Ishikawa (cell line): ENCODE data around the gene RFC4.

Source experiments
- CEBPB ChIP-seq: IDR thresholded peaks from 2 replicates; pipeline ENCODE4 v1.6.1; 2012
- CREB1 ChIP-seq: IDR thresholded peaks from 2 replicates; pipeline ENCODE4 v1.6.1; 2012; ENCODE audit warnings: low read depth
- EGR1 ChIP-seq: IDR thresholded peaks from 2 replicates; pipeline ENCODE4 v1.6.1; 2012
- EP300 ChIP-seq: IDR thresholded peaks from 2 replicates; pipeline ENCODE4 v1.6.1; 2012; ENCODE audit warnings: borderline replicate concordance
- FOXM1 ChIP-seq: IDR thresholded peaks from 2 replicates; pipeline ENCODE4 v1.6.1; 2012; ENCODE audit warnings: low read depth, borderline replicate concordance
- NFIC ChIP-seq: IDR thresholded peaks from 2 replicates; pipeline ENCODE4 v1.6.1; 2012
- RAD21 ChIP-seq: IDR thresholded peaks from 2 replicates; pipeline ENCODE4 v1.6.1; 2012; ENCODE audit warnings: low read depth
- REST ChIP-seq: IDR thresholded peaks from 2 replicates; pipeline ENCODE4 v1.6.1; 2012; ENCODE audit warnings: low read depth, mild to moderate bottlenecking
- TAF1 ChIP-seq: IDR thresholded peaks from 2 replicates; pipeline ENCODE4 v1.6.1; 2012; ENCODE audit warnings: low read depth, mild to moderate bottlenecking
- TCF12 ChIP-seq: IDR thresholded peaks from 2 replicates; pipeline ENCODE4 v1.6.1; 2012; ENCODE audit warnings: low read depth
- TEAD4 ChIP-seq: IDR thresholded peaks from 2 replicates; pipeline ENCODE4 v1.6.1; 2012
- YY1 ChIP-seq: IDR thresholded peaks from 2 replicates; pipeline ENCODE4 v1.6.1; 2012; ENCODE audit warnings: low read depth
- ZBTB7A ChIP-seq: IDR thresholded peaks from 2 replicates; pipeline ENCODE4 v1.6.1; 2012; ENCODE audit warnings: low read depth
- TF ChIP-seq, protein P1 (sequence below): IDR thresholded peaks from 2 replicates; pipeline ENCODE4 v1.6.1; 2012
- TF ChIP-seq, protein P2 (sequence below): IDR thresholded peaks from 2 replicates; pipeline ENCODE4 v1.6.1; 2012

The RFC4 gene

GRCh38 chr3:186779204-186779603 lies 27.1 kb downstream of the RFC4 start:
- TF ChIP-seq RAD21, result no peak
- no peak for TF ChIP-seq TAF1
- TF ChIP-seq EP300, result no peak
- no peak for TF ChIP-seq REST
- TF ChIP-seq, protein P1, sequence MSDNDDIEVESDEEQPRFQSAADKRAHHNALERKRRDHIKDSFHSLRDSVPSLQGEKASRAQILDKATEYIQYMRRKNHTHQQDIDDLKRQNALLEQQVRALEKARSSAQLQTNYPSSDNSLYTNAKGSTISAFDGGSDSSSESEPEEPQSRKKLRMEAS, result no peak
- no peak for TF ChIP-seq YY1
- TF ChIP-seq CREB1, result no peak
- TF ChIP-seq TCF12, result no peak
- TF ChIP-seq FOXM1, result no peak
- TF ChIP-seq CEBPB, result no peak
- no peak for TF ChIP-seq NFIC
- no peak for TF ChIP-seq ZBTB7A
- no peak for TF ChIP-seq EGR1
- TF ChIP-seq TEAD4, result no peak
- TF ChIP-seq, protein P2, sequence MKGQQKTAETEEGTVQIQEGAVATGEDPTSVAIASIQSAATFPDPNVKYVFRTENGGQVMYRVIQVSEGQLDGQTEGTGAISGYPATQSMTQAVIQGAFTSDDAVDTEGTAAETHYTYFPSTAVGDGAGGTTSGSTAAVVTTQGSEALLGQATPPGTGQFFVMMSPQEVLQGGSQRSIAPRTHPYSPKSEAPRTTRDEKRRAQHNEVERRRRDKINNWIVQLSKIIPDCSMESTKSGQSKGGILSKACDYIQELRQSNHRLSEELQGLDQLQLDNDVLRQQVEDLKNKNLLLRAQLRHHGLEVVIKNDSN, result no peak

- TF ChIP-seq CEBPB (no peak), FOXM1 (no peak), EP300 (no peak), TAF1 (no peak), ZBTB7A (no peak)
These were observed 30.3 kb downstream of the RFC4 start for GRCh38 chr3:186775999-186776398.

GRCh38 chr3:186772701-186773417 lies 33.4 kb downstream of the RFC4 start:
- no peak for TF ChIP-seq EGR1
- no peak for TF ChIP-seq TAF1
- TF ChIP-seq REST, result no peak
- TF ChIP-seq, protein P2, result no peak
- TF ChIP-seq NFIC, result no peak

GRCh38 chr3:186772281-186772694 lies 34.0 kb downstream of the RFC4 start:
- no peak for TF ChIP-seq FOXM1
- TF ChIP-seq TCF12, result no peak
- no peak for TF ChIP-seq YY1
- no peak for TF ChIP-seq NFIC
- no peak for TF ChIP-seq EGR1
- TF ChIP-seq, protein P1, result no peak
- TF ChIP-seq CEBPB, result no peak
- TF ChIP-seq TEAD4, result no peak
- TF ChIP-seq TAF1, result no peak
- TF ChIP-seq CREB1, result no peak
- no peak for TF ChIP-seq ZBTB7A
- TF ChIP-seq RAD21, result no peak
- TF ChIP-seq, protein P2, result no peak
- TF ChIP-seq EP300, result no peak
- no peak for TF ChIP-seq REST
